ENCODE measurements around the gene FPR2.

GRCh38 chr19:51799034-51799773 is 38.2 kb downstream of the FPR2 start:
- no peak for TF ChIP-seq POLR2AphosphoS5 (IDR thresholded peaks at IDR 0.05)
- TF ChIP-seq REST (IDR thresholded peaks at IDR 0.05; ENCODE audit: borderline replicate concordance): no peak
